Liver (tissue), 3 donors: Measurements from ENCODE around the gene PIGM.

ENCODE experiments used
- CTCF ChIP-seq: fragments of 150-350 bp; IDR thresholded peaks from 2 replicates; pipeline ENCODE4 v1.5.1; 2017; ENCODE audit warnings: improper control_type of control experiment, low read depth, low read length; ENCODE audit not compliant: missing input control
- EGR1 ChIP-seq, 2 donors: IDR thresholded peaks; 2 replicates each; pipeline ENCODE4 v1.6.1; 2016 to 2018; ENCODE audit warnings: antibody characterized with exemption in 2 of 2, low read depth in 2 of 2
- JUND ChIP-seq, 2 donors: IDR thresholded peaks; 2 replicates each; pipeline ENCODE4 v1.6.1; 2016; ENCODE audit warnings: antibody characterized with exemption in 2 of 2
- RAD21 ChIP-seq, 2 donors: IDR thresholded peaks; 2 replicates each; pipeline ENCODE4 v1.6.1; 2016; ENCODE audit warnings: antibody characterized with exemption in 2 of 2, mild to moderate bottlenecking in 2 of 2
- donor health status: healthy.
- donor health status: healthy.

GRCh38 chr1:160070243-160071163, 38.7 kb upstream of the PIGM start:
- TF ChIP-seq JUND (IDR thresholded peaks at IDR 0.05) = no peak
- no peak for TF ChIP-seq CTCF
- TF ChIP-seq RAD21 (IDR thresholded peaks at IDR 0.05) = no peak
- TF ChIP-seq EGR1 (IDR thresholded peaks at IDR 0.05; ENCODE audit: low read depth in 2 of 2) = no peak
